AG04450 (cell line): Measurements from ENCODE around the gene ALDH16A1. TPM values are rescaled to one million over a fixed set of nuclear protein-coding genes. Genes with fewer than 3 reads are reported as not detected.

Experiments used
- CTCF ChIA-PET: fragments of 300-600, 350-600 bp; formaldehyde crosslinking; extraction: SDS; loops from one replicate; lab custom pipeline; 2022; ENCODE audit warnings: antibody characterized with exemption, inconsistent platforms; lab: Charles Lee
- POLR2A ChIA-PET: fragments of 350-600 bp; formaldehyde crosslinking; extraction: SDS; loops from one replicate; lab custom pipeline; 2021; ENCODE audit warnings: antibody characterized with exemption, inconsistent platforms; lab: Yijun Ruan, JAX
- DNase-seq: peaks from one replicate; pipeline ENCODE4 v3.0.0-alpha.2; 2011; ENCODE audit warnings: low read depth, low spot score
- H3K27ac ChIP-seq: one replicate; pipeline ENCODE4 v1.5.1; 2012; ENCODE audit warnings: low read depth, low read length, control low read depth
- H3K27me3 ChIP-seq: one replicate; pipeline ENCODE4 v1.6.0; 2012; ENCODE audit warnings: low read length; ENCODE audit not compliant: control insufficient read depth, insufficient read depth
- H3K4me3 ChIP-seq: 2 replicates; pipeline ENCODE4 v1.5.1; 2011; ENCODE audit warnings: mild to moderate bottlenecking, low read depth, low read length, control low read depth
- H3K9me3 ChIP-seq: 2 replicates; pipeline ENCODE4 v1.5.1; 2012; ENCODE audit warnings: low read length; ENCODE audit not compliant: control insufficient read depth, insufficient read depth
- polyA minus RNA-seq: library from RNA; depleted of rRNA, polyadenylated mRNA; stranded (reverse); fragments of >200 nt; gene quantifications from 2 replicates; pipeline ENCODE4 v1.2.3, GENCODE V29; 2011; rRNA and poly(A)+ RNA removed
- polyA plus RNA-seq: library from polyadenylated mRNA; depleted of rRNA; stranded (reverse); fragments of >200 nt; gene quantifications from 2 replicates; pipeline ENCODE4 v1.2.3, GENCODE V29; 2011; rRNA removed
- TF ChIP-seq, protein P1 (sequence below): IDR thresholded peaks from 2 replicates; pipeline ENCODE4 v1.5.1; 2011; ENCODE audit warnings: low read depth, low read length, control low read depth, inconsistent platforms

The ALDH16A1 gene
- 4.1 and 4.3 TPM in 2 replicates for polyA plus RNA-seq
- 1.6 and 3.2 TPM in 2 replicates for polyA minus RNA-seq

DNA sequence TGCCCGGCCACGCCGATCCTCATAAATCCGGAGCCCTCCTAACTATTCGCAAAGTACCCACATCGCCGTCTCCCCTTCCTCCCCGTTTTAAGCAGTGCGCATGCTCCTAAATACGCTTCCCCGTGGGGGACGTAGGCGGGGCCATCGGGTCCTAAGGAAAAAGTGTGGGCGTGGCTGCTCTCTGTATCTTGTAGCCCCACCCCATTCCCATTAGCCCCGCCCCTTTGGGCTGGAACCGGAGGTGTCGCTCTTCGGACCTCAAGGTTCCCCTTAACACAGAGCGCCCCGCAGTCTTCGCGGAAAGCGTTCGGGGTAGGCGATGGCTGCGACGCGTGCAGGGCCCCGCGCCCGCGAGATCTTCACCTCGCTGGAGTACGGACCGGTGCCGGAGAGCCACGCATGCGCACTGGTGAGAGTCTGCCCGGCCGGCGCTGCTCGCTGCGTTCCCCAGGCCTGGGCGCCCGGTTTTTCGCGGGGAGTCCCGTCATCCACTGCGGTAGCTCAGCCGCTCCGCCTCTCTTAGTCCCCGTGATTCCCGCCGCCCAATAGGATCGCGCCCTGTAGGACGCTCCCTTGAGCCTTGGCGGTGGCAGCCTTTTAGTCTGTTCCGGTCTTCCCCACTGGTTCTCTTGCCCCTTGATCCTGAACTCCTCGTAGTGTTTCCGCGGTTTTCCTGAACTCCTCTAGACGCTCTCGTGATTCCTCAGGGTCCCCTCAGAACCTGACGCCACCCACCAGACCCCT, at the start of gene ALDH16A1:
Gene ALDH16A1 (plus strand): TSS at position 213 of the 744 bp plus-strand sequence. CDS start 107 bp downstream, at position 320.
- TF ChIP-seq, protein P1, sequence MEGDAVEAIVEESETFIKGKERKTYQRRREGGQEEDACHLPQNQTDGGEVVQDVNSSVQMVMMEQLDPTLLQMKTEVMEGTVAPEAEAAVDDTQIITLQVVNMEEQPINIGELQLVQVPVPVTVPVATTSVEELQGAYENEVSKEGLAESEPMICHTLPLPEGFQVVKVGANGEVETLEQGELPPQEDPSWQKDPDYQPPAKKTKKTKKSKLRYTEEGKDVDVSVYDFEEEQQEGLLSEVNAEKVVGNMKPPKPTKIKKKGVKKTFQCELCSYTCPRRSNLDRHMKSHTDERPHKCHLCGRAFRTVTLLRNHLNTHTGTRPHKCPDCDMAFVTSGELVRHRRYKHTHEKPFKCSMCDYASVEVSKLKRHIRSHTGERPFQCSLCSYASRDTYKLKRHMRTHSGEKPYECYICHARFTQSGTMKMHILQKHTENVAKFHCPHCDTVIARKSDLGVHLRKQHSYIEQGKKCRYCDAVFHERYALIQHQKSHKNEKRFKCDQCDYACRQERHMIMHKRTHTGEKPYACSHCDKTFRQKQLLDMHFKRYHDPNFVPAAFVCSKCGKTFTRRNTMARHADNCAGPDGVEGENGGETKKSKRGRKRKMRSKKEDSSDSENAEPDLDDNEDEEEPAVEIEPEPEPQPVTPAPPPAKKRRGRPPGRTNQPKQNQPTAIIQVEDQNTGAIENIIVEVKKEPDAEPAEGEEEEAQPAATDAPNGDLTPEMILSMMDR: no peak
- H3K4me3 ChIP-seq: peak within 1 kb of the TSS; percentile 82
- no peaks in the 10 kb centered on the region for H3K9me3 ChIP-seq
- POLR2A ChIA-PET: interaction anchor here (0.5 to 2.2 kb wide), 5 partner anchors 25 to 474 kb away, joined by 4 to 17 read pairs (median 5); partner anchors contain the start of gene RPL13A
- peak within 1 kb of the TSS; percentile 97 for H3K27ac ChIP-seq
- peak; percentile 95 for DNase-seq
- H3K27me3 ChIP-seq: no peaks in the 10 kb centered on the region
- CTCF ChIA-PET: interaction anchor here (1.7 to 2.3 kb wide), 2 partner anchors 20 to 227 kb away, joined by 6 to 8 read pairs; partner anchors contain the start of gene FLT3LG

DNA sequence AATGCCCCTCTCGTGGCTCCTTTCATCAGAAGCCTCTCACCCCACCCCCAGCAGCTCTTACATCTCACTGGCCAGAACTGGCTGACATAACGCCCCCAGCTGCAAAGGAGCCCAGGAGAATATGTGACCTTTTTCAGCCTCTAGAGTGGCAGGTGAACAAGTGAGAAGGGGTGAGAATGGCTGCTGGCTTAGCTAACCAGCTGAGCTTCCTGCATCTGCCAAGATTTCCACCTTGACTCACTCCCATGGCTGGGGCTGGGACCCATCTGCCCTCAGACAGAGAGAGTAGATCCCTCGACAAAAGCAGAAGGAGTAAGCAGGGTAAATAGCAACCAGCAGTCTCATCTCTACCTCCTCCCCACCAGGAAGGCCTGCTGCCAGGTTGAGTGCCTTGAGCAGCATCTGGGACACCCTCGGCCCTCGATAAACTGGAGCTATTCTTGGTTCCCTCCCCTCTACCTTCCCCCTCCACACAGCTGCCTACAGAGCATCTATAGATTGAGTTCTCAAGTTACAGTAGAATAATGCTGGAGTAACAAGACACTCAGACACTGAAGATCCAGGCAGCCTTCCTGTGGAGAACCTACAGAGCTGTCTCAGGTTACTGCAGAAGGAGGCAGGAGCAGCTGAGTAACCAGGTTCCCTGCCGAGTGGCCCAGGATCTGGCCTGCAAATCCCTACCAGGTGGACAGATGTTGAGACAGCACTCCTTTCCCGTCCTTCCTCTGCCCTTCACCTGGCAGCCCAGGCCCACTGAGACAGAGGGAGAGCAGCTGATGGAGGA, 49.4 kb upstream of the ALDH16A1 start:
- TF ChIP-seq, protein P1: no peak
- no peak for DNase-seq
- POLR2A ChIA-PET: interaction anchor here (0.6 kb wide), 1 partner anchor 50 kb away, joined by 4 read pairs; the partner anchor contains the start of gene ALDH16A1
- no peak overlapping the region for H3K27ac ChIP-seq
- H3K27me3 ChIP-seq: peaks cover 26% of the 10 kb centered on the region
- CTCF ChIA-PET: interaction anchor here (0.6 to 0.7 kb wide), 2 partner anchors 41 to 103 kb away, joined by 3 to 6 read pairs; no protein-coding TSS in a partner anchor
- no peaks in the 10 kb centered on the region for H3K9me3 ChIP-seq
- H3K4me3 ChIP-seq: no peak overlapping the region

DNA sequence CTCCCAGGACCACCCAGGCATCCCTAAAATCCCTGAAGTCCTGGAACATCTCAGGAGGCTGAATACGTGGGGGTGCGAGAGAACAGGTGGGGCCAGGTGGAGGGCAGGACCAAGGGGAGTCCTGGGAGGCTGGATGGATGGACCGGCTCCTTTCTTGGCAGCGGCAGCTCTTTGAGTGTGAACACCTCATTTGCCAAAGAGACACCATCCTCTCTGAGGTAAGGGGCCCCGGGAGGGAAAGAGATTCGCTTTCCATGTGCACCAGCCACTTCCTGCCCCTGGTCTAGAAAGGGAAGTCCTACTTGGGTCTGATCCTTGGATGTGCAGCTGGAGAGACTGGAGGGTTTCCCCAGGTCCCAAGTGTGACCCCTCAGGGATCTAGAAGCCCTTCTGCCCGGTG, 45.9 kb upstream of the ALDH16A1 start:
- H3K27me3 ChIP-seq: peaks cover 21% of the 10 kb centered on the region
- H3K9me3 ChIP-seq: no peaks in the 10 kb centered on the region
- no peak for DNase-seq
- H3K4me3 ChIP-seq: no peak overlapping the region
- no peak overlapping the region for H3K27ac ChIP-seq
- POLR2A ChIA-PET: no interaction called here
- CTCF ChIA-PET: no interaction called here
- TF ChIP-seq, protein P1: no peak

DNA sequence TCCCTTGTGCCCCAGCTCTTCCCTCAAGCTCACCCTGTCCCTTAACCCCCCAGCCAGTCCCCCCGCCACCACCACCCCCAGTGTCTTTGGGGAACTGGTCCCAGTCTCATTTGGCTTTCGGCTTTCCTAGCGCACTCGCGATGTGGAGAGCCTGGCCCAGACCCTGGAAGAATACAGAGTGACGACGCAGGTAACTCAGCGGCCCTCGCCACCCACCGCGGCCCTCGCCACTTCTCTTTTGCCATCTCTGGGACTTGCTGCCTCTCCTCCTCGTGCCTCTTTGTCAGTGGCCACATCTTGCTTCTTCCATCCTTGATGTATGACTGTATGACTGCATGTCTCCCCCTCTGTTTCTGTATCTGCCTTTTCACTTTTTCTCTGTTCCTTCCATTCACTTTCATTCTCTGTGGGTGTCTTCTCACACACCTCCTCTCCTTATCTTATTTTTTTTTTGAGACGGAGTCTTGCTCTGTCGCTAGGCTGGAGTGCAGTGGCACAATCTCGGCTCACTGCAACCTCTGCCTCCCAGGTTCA, 45.5 kb upstream of the ALDH16A1 start:
- no peaks in the 10 kb centered on the region for H3K9me3 ChIP-seq
- peaks cover 22% of the 10 kb centered on the region for H3K27me3 ChIP-seq
- no peak overlapping the region for H3K4me3 ChIP-seq
- no peak overlapping the region for H3K27ac ChIP-seq
- CTCF ChIA-PET: no interaction called here
- TF ChIP-seq, protein P1: no peak
- DNase-seq: no peak
- POLR2A ChIA-PET: no interaction called here
